ENCODE data around the gene CWC22.
"Not testable (repeated sequence)": the region's sequence is repeated elsewhere in the genome, so short reads cannot be mapped to it uniquely, and the experiment has no call there.

The CWC22 gene

GRCh38 chr2:180003073-180003472 is 4.0 kb downstream of the CWC22 start:
- peak; percentile 1 for DNase-seq (ENCODE audit: low spot score)

GRCh38 chr2:180002198-180002770 is 4.8 kb downstream of the CWC22 start:
- no peak for DNase-seq (ENCODE audit: low spot score)

- DNase-seq (ENCODE audit: low spot score): no peak
These were observed 5.4 kb downstream of the CWC22 start for GRCh38 chr2:180001726-180002125.

GRCh38 chr2:180000434-180000833 is 6.7 kb downstream of the CWC22 start:
- peak; percentile 24 for DNase-seq (ENCODE audit: low spot score)

- no peak for DNase-seq (ENCODE audit: low spot score)
These were observed 8.1 kb downstream of the CWC22 start for GRCh38 chr2:179999000-179999399.

- peak; percentile 2 for DNase-seq (ENCODE audit: low spot score)
These were observed 11.2 kb downstream of the CWC22 start for GRCh38 chr2:179995741-179996515.

- DNase-seq (ENCODE audit: low spot score): no peak
These were observed 15.8 kb downstream of the CWC22 start for GRCh38 chr2:179991344-179991743.

- no peak for DNase-seq (ENCODE audit: low spot score)
These were observed 16.3 kb downstream of the CWC22 start for GRCh38 chr2:179990676-179991317.

- no peak for DNase-seq (ENCODE audit: low spot score)
These were observed 19.2 kb downstream of the CWC22 start for GRCh38 chr2:179987916-179988315.

GRCh38 chr2:179985163-179985820 is 21.8 kb downstream of the CWC22 start:
- no peak for DNase-seq (ENCODE audit: low spot score)

GRCh38 chr2:179983250-179983932 is 23.7 kb downstream of the CWC22 start:
- DNase-seq (ENCODE audit: low spot score): no peak

- DNase-seq (ENCODE audit: low spot score): peak; percentile 21
These were observed 26.0 kb downstream of the CWC22 start for GRCh38 chr2:179981085-179981484.

- DNase-seq (ENCODE audit: low spot score): no peak
These were observed 32.3 kb downstream of the CWC22 start for GRCh38 chr2:179974761-179975160.

- no peak for DNase-seq (ENCODE audit: low spot score)
These were observed 40.2 kb downstream of the CWC22 start for GRCh38 chr2:179966778-179967394.

GRCh38 chr2:179965291-179966258 is 41.5 kb downstream of the CWC22 start:
- no peak for DNase-seq (ENCODE audit: low spot score)

- peak; percentile 2 for DNase-seq (ENCODE audit: low spot score)
These were observed 43.5 kb downstream of the CWC22 start for GRCh38 chr2:179963626-179964025.

- DNase-seq (ENCODE audit: low spot score): not testable (repeated sequence)
These were observed 48.8 kb downstream of the CWC22 start for GRCh38 chr2:179958251-179958650.

- no peak for DNase-seq (ENCODE audit: low spot score)
These were observed 53.1 kb downstream of the CWC22 start for GRCh38 chr2:179954026-179954425.

GRCh38 chr2:179953359-179953758 is 53.7 kb downstream of the CWC22 start:
- DNase-seq (ENCODE audit: low spot score): no peak

GRCh38 chr2:179952658-179953057 is 54.4 kb downstream of the CWC22 start:
- no peak for DNase-seq (ENCODE audit: low spot score)

Measured in kidney tubule cell (primary cell).